Neuronal stem cell (in vitro differentiated cells): ENCODE data around the gene ACTC1.

ENCODE experiments used
- DNase-seq: peaks from one replicate; pipeline ENCODE4 v3.0.0-alpha.2; 2013; ENCODE audit warnings: low spot score
- H2AFZ ChIP-seq: one replicate; pipeline ENCODE4 v1.6.1; 2013; ENCODE audit warnings: mild to moderate bottlenecking, low read length, inconsistent platforms
- H2AK5ac ChIP-seq: 2 replicates; pipeline ENCODE4 v1.6.1; 2013; ENCODE audit warnings: low read depth, mild to moderate bottlenecking, inconsistent platforms, low read length, moderate library complexity, mixed read lengths
- H2BK120ac ChIP-seq: 2 replicates; pipeline ENCODE4 v1.6.1; 2013; ENCODE audit warnings: low read depth, mild to moderate bottlenecking, inconsistent platforms, low read length, moderate library complexity, mixed read lengths
- H2BK12ac ChIP-seq: one replicate; pipeline ENCODE4 v1.6.1; 2013; ENCODE audit warnings: low read length, inconsistent platforms
- H2BK15ac ChIP-seq: 2 replicates; pipeline ENCODE4 v1.6.1; 2013; ENCODE audit warnings: mild to moderate bottlenecking, low read length, inconsistent platforms, mixed read lengths
- H2BK5ac ChIP-seq: one replicate; pipeline ENCODE4 v1.6.1; 2013; ENCODE audit warnings: inconsistent platforms, mild to moderate bottlenecking, low read length, moderate library complexity
- H3K14ac ChIP-seq: one replicate; pipeline ENCODE4 v1.6.1; 2013; ENCODE audit warnings: low read length, inconsistent platforms
- H3K18ac ChIP-seq: 2 replicates; pipeline ENCODE4 v1.6.1; 2013; ENCODE audit warnings: low read length, inconsistent platforms
- H3K23ac ChIP-seq: 2 replicates; pipeline ENCODE4 v1.6.1; 2013; ENCODE audit warnings: low read depth, mild to moderate bottlenecking, mixed read lengths, low read length, inconsistent platforms; ENCODE audit not compliant: poor library complexity
- H3K27ac ChIP-seq: replicated peaks from 3 replicates; pipeline ENCODE4 v1.5.1; 2013; ENCODE audit warnings: low read length, inconsistent platforms
- H3K27me3 ChIP-seq, 3 experiments: 2 replicates each; pipeline ENCODE4 v1.6.1; 2013; ENCODE audit warnings: low read length in 3 of 3, mild to moderate bottlenecking in 2 of 3, inconsistent platforms in 1 of 3, low read depth in 1 of 3, mixed read lengths in 1 of 3, moderate library complexity in 1 of 3; ENCODE audit not compliant: control insufficient read depth in 3 of 3, insufficient read depth in 3 of 3
- H3K36me3 ChIP-seq, 2 donors: replicated peaks in 1 of 2; 2 replicates each; pipeline ENCODE4 v1.6.1; 2013; ENCODE audit warnings: low read length in 2 of 2; ENCODE audit not compliant: control insufficient read depth in 2 of 2, insufficient read depth in 2 of 2
- H3K4ac ChIP-seq: 2 replicates; pipeline ENCODE4 v1.6.1; 2013; ENCODE audit warnings: inconsistent platforms, mild to moderate bottlenecking, low read length, moderate library complexity
- H3K4me1 ChIP-seq, 2 donors: 1 replicate in 1 of 2; 2 replicates in 1 of 2; pipeline ENCODE4 v1.6.1; 2013; ENCODE audit warnings: low read length in 2 of 2, low read depth in 1 of 2; ENCODE audit not compliant: control insufficient read depth in 2 of 2, insufficient read depth in 1 of 2
- H3K4me2 ChIP-seq: one replicate; pipeline ENCODE4 v1.6.1; 2013; ENCODE audit warnings: mild to moderate bottlenecking, low read length, inconsistent platforms; ENCODE audit not compliant: insufficient read depth, poor library complexity, severe bottlenecking
- H3K4me3 ChIP-seq, 2 donors: 2 replicates each; pipeline ENCODE4 v1.5.1; 2013; ENCODE audit warnings: low read length in 2 of 2, mild to moderate bottlenecking in 2 of 2, inconsistent platforms in 1 of 2, moderate library complexity in 1 of 2
- H3K79me1 ChIP-seq: one replicate; pipeline ENCODE4 v1.6.1; 2013; ENCODE audit warnings: low read depth, mild to moderate bottlenecking, inconsistent platforms, low read length, moderate library complexity
- H3K9ac ChIP-seq: one replicate; pipeline ENCODE4 v1.6.1; 2013; ENCODE audit warnings: mild to moderate bottlenecking, low read depth, low read length, inconsistent platforms; ENCODE audit not compliant: poor library complexity
- H3K9me3 ChIP-seq, 2 donors: replicated peaks in 1 of 2; 2 replicates each; pipeline versions ENCODE3 to v1.6.1; 2013; ENCODE audit warnings: low read length in 2 of 2, mild to moderate bottlenecking in 2 of 2, inconsistent platforms in 1 of 2, low read depth in 1 of 2, mixed read lengths in 1 of 2, moderate library complexity in 1 of 2; ENCODE audit not compliant: control insufficient read depth in 2 of 2, insufficient read depth in 1 of 2
- H4K8ac ChIP-seq: one replicate; pipeline ENCODE4 v1.6.1; 2013; ENCODE audit warnings: low read depth, mild to moderate bottlenecking, inconsistent platforms, low read length, moderate library complexity
- H4K91ac ChIP-seq: one replicate; pipeline ENCODE4 v1.6.1; 2013; ENCODE audit warnings: low read length, low read depth, mild to moderate bottlenecking, inconsistent platforms; ENCODE audit not compliant: poor library complexity
- WGBS, 2 donors: extraction: QIAGEN DNeasy Blood & Tissue Kit; methylation state at CpG; one replicate each; pipeline ENCODE4 v1.1.7; 2013; ENCODE audit warnings: missing lambda C conversion rate in 2 of 2, mixed read lengths in 1 of 2; ENCODE audit not compliant: insufficient read length in 2 of 2, insufficient replicate concordance in 1 of 2; ENCODE audit errors: extremely low coverage in 2 of 2; 5-methylcytosine and 5-hydroxymethylcytosine counted together

Gene ACTC1

DNA sequence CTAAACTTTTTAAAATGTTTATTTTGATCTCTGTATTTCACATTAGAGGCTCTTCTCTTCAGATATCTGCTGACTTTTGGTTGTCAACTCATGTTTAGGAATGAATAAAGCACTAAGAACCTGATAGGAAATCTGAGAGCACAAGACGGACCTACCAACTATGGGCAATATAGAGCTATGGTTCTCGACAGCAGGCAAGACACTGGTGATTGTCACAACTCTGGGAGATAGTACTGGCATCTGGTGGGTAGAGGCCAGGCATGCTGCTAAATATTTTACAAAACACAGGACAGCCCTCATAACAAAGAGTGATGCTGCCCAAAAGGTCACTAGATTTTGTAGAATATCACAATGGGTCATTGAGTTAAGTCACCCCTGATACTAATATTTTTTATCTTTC is 23.0 kb downstream of the ACTC1 start:
- Histone ChIP-seq H2BK12ac (no peak overlapping the region), H4K91ac (no peak overlapping the region), H3K23ac (no peak overlapping the region), H3K36me3 (no peaks in the 10 kb centered on the region), H3K14ac (no peak overlapping the region), H3K9ac (no peak overlapping the region), H3K4me2 (no peak overlapping the region), H4K8ac (no peak overlapping the region), H2BK120ac (no peak overlapping the region), H3K4me3 (no peak overlapping the region), H3K9me3 (no peaks in the 10 kb centered on the region), H2AFZ (no peak overlapping the region), H2BK15ac (no peak overlapping the region), H3K79me1 (no peaks in the 10 kb centered on the region), H2AK5ac (no peak overlapping the region), H2BK5ac (no peak overlapping the region), H3K27me3 (peaks cover 0 to 5% (median 0%) of the 10 kb centered on the region in 3 experiments), H3K4me1 (peaks cover 0 to 5% of the 10 kb centered on the region in 2 donors), H3K4ac (no peak overlapping the region), H3K27ac (no peak overlapping the region), H3K18ac (no peak overlapping the region)
- no peak for DNase-seq
- whole genome bisulfite sequencing, 2 donors, result no CpG with 5 or more reads among the region's 2 CpGs

DNA sequence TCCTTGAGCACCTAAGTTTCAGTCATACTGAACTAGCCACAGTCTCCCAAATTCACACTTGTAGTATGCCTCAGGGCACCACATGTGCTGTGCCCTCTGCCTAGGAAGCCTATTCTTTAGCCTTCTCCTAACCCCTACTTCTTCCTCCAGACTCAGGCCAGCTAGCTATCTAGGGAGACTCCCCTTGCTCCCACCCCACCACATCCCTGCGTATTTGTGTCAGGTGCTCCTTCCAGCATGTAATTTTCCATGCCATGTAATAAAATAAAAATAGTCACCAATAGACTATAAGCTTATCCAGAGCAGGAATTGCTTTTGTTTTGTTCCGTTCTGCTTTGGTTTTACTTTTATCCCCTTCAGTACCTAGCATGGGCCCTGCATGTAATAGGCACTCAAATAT is 25.6 kb downstream of the ACTC1 start:
- no peak overlapping the region for H2AK5ac ChIP-seq
- H3K27ac ChIP-seq, result no peak overlapping the region
- no peak overlapping the region for H3K4ac ChIP-seq
- H3K18ac ChIP-seq, result no peak overlapping the region
- DNase-seq, result no peak
- no peak overlapping the region for H3K9ac ChIP-seq
- H2AFZ ChIP-seq, result no peak overlapping the region
- no peaks in the 10 kb centered on the region for H3K9me3 ChIP-seq
- no peak overlapping the region for H2BK5ac ChIP-seq
- H3K4me3 ChIP-seq, result no peak overlapping the region
- no peak overlapping the region for H3K14ac ChIP-seq
- no peak overlapping the region for H3K23ac ChIP-seq
- WGBS, 2 donors, result no CpG with 5 or more reads among the region's 2 CpGs
- H4K8ac ChIP-seq, result no peak overlapping the region
- no peak overlapping the region for H3K4me2 ChIP-seq
- no peaks in the 10 kb centered on the region for H3K36me3 ChIP-seq
- no peaks in the 10 kb centered on the region for H3K79me1 ChIP-seq
- H3K27me3 ChIP-seq, result peaks cover 0 to 3% (median 0%) of the 10 kb centered on the region in 3 experiments
- H2BK15ac ChIP-seq, result no peak overlapping the region
- H4K91ac ChIP-seq, result no peak overlapping the region
- peaks cover 0 to 5% of the 10 kb centered on the region in 2 donors for H3K4me1 ChIP-seq
- H2BK120ac ChIP-seq, result no peak overlapping the region
- no peak overlapping the region for H2BK12ac ChIP-seq

DNA sequence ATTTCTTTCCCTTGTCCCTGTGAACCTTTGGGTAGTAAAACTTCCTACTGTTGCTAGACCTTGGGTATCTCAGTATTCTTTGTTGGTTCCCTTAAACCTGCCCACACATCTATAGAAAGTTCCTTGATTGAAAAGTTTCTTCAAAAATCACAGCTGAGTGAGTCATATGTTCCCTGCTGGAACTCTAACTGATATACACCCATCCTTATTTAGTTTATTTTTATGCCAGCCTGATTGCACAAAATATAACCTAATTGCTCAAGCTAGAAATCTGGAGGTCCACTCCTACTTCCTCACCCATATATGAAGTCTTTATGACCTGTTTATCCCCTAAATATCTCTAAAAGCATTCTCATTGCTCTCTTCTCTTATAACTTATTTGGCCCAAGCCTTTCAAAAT is 26.8 kb downstream of the ACTC1 start:
- DNase-seq, result no peak
- no peaks in the 10 kb centered on the region for H3K36me3 ChIP-seq
- no peak overlapping the region for H4K8ac ChIP-seq
- H3K27ac ChIP-seq, result no peak overlapping the region
- H2BK120ac ChIP-seq, result no peak overlapping the region
- H3K79me1 ChIP-seq, result no peaks in the 10 kb centered on the region
- no peak overlapping the region for H4K91ac ChIP-seq
- H2AK5ac ChIP-seq, result no peak overlapping the region
- peaks cover 0 to 3% (median 0%) of the 10 kb centered on the region in 3 experiments for H3K27me3 ChIP-seq
- H2AFZ ChIP-seq, result no peak overlapping the region
- no peak overlapping the region for H2BK5ac ChIP-seq
- no peak overlapping the region for H3K14ac ChIP-seq
- H3K9me3 ChIP-seq, result no peaks in the 10 kb centered on the region
- no peak overlapping the region for H3K9ac ChIP-seq
- H3K4me1 ChIP-seq, result peaks cover 0 to 4% of the 10 kb centered on the region in 2 donors
- no peak overlapping the region for H2BK15ac ChIP-seq
- H3K18ac ChIP-seq, result no peak overlapping the region
- no peak overlapping the region for H3K4ac ChIP-seq
- H3K23ac ChIP-seq, result no peak overlapping the region
- H3K4me3 ChIP-seq, result no peak overlapping the region
- H3K4me2 ChIP-seq, result no peak overlapping the region
- H2BK12ac ChIP-seq, result no peak overlapping the region

DNA sequence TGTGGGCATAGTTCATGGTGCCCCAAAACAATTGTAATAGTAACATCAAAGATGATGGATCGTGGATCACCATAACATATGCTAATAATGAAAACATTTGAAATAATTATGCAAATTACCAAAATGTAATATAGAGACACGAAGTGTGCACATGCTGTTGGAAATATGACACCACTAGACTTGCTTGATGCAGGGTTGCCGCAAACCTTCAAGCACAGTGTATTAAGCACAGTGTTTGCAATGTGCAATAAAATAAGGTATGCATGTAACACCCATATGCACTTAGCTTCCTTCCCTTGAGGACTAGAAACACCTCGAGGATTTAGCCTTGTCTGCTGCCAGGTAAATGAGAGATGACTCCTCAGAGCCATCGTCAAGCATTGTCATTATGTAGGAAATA is 29.6 kb downstream of the ACTC1 start:
- Histone ChIP-seq H3K23ac (no peak overlapping the region), H2AFZ (no peak overlapping the region), H3K9me3 (no peaks in the 10 kb centered on the region), H3K4ac (no peak overlapping the region), H2BK15ac (no peak overlapping the region), H3K4me1 (peaks cover 0 to 4% of the 10 kb centered on the region in 2 donors), H3K14ac (no peak overlapping the region), H2BK12ac (no peak overlapping the region), H2AK5ac (no peak overlapping the region), H4K91ac (no peak overlapping the region), H3K27me3 (peaks cover 0 to 7% (median 0%) of the 10 kb centered on the region in 3 experiments), H3K4me3 (no peak overlapping the region), H3K9ac (no peak overlapping the region), H3K27ac (no peak overlapping the region), H3K36me3 (no peaks in the 10 kb centered on the region), H3K4me2 (no peak overlapping the region), H2BK120ac (no peak overlapping the region), H3K18ac (no peak overlapping the region), H4K8ac (no peak overlapping the region), H2BK5ac (no peak overlapping the region), H3K79me1 (no peaks in the 10 kb centered on the region)
- no CpG with 5 or more reads among the region's 5 CpGs for WGBS, 2 donors
- DNase-seq, result no peak
